ENCODE data around the gene RASSF7.
"Not testable (repeated sequence)": the region's sequence is repeated elsewhere in the genome, so short reads cannot be mapped to it uniquely, and the experiment has no call there.

The RASSF7 gene

DNA sequence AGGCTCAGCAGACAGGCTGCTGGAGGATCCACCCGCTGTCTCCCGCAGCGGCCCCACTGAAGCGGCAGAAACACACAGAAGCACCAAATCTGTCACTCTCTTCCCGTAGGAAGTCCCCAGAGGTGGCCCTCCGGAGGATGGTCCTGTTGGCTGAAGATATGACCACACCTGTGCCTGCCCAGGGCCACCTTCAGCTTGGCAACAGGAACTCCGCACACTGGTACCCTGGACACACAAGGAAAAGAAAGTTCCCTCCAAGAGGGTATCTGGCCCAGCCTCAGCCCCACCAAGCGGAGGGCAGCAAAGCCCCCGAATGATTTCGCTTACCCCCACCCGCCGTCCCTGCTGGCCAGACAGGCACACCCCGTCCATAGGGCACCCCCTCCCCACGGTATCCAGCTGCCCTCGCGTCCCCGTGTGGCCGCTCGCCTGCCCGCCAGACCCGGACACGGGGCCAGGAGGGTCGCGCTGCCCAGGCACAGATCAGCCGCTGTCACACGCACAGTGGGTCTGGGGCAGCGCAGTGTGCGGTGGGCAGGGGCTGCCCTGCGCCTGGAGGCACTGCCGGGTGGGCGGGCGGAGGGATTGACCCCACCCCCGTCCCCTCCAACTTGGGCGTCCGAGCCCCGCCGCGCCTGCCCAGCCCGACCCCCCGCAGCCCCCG is 7.0 kb downstream of the RASSF7 start:
- DNase-seq, result no peak

DNA sequence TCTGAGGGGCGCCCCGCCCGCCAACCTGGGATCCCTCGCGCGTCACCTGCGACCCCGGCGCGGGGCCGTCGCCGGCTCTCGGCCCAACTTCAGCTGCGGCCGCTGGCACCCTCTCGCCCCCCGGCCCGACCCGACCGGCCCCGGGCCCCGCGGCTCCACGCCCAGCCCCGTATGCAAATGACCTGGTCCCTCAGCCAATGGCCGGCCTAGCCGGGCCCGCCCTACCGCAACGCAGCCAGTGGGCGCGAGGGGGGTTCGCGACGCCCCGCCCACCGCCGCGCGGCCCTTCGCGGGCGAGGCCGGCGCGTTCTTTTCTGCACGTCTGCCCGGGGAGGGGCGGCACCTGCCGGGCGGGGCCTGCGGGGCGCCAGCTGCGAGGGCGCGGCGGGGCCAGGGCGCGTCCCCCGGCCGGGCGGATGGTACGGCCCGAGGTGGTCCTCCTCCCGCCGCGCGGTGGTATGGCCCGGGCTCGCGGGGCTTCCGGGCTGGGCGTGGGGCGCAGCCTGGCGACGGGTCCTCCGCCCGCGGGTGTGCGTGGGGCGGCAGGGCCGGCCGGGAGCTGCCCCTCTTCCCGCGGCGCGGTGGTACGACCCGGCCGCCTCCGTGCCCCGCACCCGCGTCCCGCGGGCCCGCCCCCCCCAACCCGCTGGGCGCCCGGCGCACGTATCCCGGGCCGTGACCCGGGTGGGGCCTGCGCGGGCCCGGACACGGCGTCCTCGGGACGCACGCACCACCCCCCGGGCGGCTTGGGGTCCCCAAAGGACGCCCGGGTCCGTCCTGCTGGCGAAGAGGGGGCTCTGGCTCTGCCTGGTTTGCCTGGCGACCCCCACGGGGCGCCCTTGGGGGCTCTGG is 7.8 kb downstream of the RASSF7 start:
- DNase-seq, result peak; percentile 79

- no peak for DNase-seq
Measured at GRCh38 chr11:569158-569885, 8.6 kb downstream of the RASSF7 start.

GRCh38 chr11:571802-572185 is 11.0 kb downstream of the RASSF7 start:
- DNase-seq, result no peak

- no peak for DNase-seq
Measured at GRCh38 chr11:573146-573759, 12.5 kb downstream of the RASSF7 start.

DNA sequence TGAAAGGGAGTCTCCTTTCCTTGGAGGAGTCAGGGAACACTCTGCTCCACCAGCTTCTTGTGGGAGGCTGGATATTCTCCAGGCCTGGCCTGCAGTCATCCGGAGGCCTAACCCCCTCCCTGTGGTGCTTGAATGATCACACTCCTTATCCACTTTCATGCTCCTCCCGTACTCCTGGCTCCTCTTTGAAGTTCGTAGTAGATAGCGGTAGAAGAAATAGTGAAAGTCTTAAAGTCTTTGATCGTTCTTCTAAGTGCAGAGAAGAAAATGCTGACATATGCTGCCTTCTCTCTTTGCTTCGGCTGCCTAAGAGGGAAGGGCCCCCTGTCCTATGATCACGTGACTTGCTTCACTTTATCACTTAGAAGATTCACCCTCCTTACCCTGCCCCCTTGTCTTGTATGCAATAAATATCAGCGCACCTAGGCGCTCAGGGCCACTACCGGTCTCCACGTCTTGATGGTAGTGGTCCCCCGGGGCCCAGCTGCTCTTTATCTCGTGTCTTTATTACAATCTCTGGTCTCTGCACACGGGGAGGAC is 13.3 kb downstream of the RASSF7 start:
- DNase-seq, result not testable (repeated sequence)

GRCh38 chr11:574632-575312 is 14.0 kb downstream of the RASSF7 start:
- no peak for DNase-seq

GRCh38 chr11:575313-575995 is 14.7 kb downstream of the RASSF7 start:
- peak; percentile 71 for DNase-seq

DNA sequence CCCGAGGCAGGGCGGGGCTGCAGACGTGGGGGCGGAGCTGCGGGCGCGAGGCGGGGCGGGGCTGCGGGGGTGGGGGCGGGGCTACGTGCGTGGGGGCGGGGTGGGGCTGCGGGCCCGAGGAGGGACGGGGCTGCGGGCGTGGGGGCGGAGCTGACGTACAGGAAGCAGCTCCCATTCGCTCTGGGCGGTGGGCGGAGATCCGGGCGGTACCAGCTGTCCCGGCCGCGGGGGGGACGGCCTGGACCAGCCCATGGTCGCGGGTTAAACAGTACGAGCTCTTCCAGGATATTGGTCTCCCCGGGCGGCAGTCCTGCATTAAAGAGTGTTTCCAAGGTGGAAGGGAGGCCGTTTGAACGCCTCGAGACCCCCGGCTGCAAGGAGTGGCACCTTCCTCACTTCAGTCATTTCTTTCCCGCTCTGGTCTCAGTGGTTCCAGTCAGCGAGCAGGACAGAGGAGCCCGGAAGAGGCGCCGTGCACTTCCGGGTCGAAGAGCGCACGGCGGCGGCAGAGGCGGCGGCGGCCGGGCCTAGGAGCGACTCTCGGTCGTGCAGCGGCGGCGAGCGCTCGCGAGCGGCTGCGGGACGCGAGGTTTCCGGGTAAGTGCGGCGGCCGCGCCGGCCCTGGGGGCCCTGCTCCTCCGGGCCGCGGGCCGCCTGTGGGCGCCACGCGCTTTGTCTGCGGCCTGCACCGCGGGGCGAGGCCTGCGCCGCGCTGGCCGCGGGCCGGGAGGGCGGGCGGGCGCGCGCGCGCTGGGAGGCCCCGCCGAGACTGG is 15.4 kb downstream of the RASSF7 start, which contains the start of gene PHRF1:
TSS of gene PHRF1 (plus strand) at position 475 of the 773 bp plus-strand sequence. CDS start 5,043 bp downstream, outside the sequence.
- peak; percentile 94 for DNase-seq

GRCh38 chr11:576811-577610 is 16.2 kb downstream of the RASSF7 start:
- no peak for DNase-seq

DNA sequence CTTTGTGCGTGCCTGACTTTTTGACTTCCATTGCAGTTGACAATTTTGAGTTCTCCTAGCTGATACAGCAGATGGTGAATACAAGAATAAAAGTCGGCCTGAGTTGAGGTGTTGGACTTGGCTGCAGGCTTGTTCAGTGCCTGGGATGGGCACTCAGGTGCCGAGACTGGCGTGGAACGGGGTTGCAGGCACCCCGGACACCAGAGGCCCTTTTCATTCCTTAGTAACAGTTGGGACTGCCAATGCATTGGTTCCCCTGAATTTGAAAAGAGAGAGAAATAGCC is 16.8 kb downstream of the RASSF7 start:
- DNase-seq, result no peak

- DNase-seq, result no peak
Measured at GRCh38 chr11:578276-579035, 17.7 kb downstream of the RASSF7 start.

- no peak for DNase-seq
Measured at GRCh38 chr11:579830-580601, 19.2 kb downstream of the RASSF7 start.

GRCh38 chr11:581342-581741 is 20.6 kb downstream of the RASSF7 start:
- DNase-seq, result no peak

- no peak for DNase-seq
Measured at GRCh38 chr11:581752-582151, 21.0 kb downstream of the RASSF7 start.

DNA sequence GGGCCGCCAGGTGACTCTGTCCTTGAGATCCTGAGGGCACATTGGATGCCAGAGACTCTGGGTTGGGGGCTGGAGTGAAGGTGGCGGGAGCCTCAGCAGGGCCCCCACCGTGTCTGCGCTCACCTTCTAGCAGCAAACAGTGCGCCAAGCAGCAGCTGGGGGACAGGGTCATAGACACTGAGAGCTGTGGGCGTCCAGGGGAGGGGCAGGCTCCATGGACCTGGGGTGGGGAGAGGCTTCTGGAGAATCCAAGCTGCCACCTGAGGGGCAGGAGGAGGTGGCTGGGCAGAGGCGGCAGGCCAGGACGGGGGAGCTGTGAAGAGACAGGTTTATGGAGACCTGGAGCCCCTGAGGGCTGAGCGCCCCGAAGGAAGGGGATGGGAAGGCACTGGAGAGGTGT is 23.5 kb downstream of the RASSF7 start:
- DNase-seq, result no peak

DNA sequence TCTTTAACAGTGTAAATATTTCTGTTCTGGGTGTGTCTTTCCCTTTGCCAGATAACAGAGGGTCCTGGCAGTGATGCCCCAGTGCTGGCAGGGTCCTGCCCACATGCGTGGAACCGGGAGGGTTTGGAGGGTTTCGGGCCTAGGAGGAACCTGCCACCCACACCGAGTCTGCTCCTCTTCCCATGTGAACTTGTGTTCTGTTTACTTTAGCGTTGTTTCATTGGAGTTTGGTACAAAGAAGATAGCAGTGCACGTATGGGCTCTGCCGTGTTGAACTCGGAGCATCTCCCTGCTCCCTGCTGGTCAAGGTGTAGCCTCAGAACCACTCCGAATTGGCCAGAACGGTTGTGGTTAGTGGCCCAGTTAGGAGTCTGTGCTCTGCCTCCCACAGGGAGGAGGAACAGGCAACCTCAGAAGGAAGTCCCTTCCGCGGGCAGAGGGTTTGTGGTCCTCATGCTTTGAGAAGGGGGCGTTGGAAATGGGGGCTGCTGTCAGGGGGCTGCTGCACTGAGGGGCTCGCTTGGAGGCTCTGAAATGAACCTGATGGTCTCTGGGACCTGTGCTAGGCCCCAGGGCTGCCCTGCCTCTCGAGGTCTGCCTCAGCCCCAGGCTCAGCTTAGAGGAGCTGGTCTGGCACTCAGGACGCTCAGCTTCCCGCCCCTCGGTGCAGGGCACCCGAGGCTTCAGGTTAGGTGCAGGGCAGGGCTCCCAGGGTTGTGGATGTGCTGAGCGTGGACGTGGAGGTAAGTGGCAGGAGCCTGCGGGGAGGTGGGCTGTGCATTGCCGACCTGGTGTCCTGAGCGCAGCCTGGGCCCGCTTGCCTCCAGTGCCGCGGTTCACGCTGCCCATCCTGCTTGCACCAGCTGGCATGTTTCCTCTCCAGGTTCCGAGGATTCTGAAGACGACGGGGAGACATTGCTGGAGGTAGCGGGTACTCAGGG is 25.9 kb downstream of the RASSF7 start:
- DNase-seq, result no peak
